GM13976 (cell line): ENCODE measurements around the gene NKX2-4.

Experiments used
- DNase-seq: peaks from one replicate; pipeline ENCODE4 v3.0.0; 2012; ENCODE audit warnings: low spot score
- CTCF ChIP-seq: IDR thresholded peaks from 2 replicates; pipeline ENCODE4 v1.5.1; 2012; ENCODE audit warnings: borderline replicate concordance, mild to moderate bottlenecking; ENCODE audit not compliant: insufficient read depth; ENCODE audit errors: extremely low read depth, missing control alignments, control extremely low read depth
- in situ Hi-C: fragments of 300-500 bp; cut with MboI; formaldehyde crosslinking; loops from one replicate; pipeline ENCODE4 v1.12.0; 2022; ENCODE audit warnings: low sequenced_read_pairs, mixed read lengths, inconsistent platforms; ENCODE audit not compliant: unreplicated experiment

NKX2-4 gene

GRCh38 chr20:21358737-21359136 lies 38.6 kb downstream of the NKX2-4 start:
- in situ Hi-C loops: no loop called here
- no peak for TF ChIP-seq CTCF
- no peak for DNase-seq

GRCh38 chr20:21357844-21358243 lies 39.5 kb downstream of the NKX2-4 start:
- no peak for TF ChIP-seq CTCF
- DNase-seq: no peak
- in situ Hi-C loops: no loop called here

DNA sequence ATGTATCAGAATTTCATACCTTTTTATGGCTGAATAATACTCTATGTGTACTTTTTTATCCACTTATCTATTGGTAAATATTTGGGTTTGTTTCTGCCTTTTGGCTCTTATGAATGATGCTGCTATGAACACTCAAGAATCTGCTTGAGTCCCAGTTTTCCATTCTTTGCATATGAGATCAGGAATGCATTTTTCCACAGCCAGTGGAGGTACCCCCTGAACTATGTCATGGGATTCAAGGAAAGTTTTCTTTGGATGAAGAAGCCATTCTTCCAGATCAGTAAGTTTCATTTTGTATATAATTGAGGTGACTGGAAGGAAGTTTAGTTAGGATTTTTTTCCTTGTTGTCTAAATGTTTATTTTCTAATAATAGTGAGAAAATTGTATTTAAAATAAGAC lies 40.9 kb downstream of the NKX2-4 start:
- TF ChIP-seq CTCF: no peak
- no peak for DNase-seq
- in situ Hi-C loops: no loop called here

DNA sequence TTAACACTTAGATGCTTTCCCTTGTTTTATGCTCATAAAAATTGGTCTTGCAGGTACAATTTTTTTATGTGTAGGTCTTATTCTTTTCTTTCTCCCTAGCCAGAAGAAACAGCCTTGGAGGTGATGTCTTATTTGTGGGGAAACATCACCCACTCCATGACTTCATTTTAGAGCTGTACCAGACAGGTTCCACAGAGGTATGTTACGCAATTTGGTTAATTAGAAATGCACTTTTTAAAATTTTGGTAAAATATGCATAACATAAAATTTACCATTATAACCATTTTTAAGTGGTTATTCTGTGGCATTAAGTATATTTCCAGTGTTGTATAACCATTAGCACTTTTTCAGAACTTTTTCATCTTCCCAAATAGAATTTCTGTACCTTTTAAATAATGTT lies 41.3 kb downstream of the NKX2-4 start:
- DNase-seq: no peak
- no peak for TF ChIP-seq CTCF
- in situ Hi-C loops: no loop called here

DNA sequence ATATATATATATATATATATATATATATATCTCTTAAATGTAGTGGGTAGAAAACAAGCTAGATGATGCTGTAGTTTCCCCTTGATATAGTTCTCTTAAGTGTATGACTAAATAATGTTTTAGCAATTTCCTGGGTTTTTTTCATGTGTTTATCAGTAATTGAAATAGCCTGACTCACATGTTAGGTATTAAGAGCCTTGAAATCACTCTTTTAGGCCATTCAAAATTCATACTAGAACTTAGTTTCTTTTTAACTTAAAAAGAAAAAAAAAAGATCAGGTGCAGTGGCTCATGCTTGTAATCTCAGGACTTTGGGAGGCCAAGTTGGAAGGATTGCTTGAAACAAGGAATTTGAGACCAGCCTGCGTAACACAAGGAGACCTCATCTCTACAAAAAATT lies 44.1 kb downstream of the NKX2-4 start:
- TF ChIP-seq CTCF: no peak
- DNase-seq: no peak

DNA sequence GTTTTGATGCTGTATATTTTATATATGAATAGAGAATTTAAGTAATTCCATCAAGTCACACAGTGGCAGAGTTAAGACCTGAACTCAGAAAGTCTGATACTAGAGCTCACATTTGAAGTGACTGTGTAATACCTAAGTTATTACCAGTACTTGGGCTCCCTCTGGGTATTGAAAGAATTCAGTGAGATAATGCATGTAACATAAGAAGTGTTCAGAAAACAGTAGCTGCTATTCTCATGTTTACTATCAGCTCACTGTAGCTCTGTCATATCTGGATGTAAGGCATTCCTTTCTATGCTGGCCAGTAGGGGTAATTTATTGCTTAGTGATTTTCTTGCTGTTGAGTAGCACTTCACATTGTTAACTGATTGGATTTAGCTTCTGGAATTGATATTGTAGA lies 44.6 kb downstream of the NKX2-4 start:
- DNase-seq: no peak
- in situ Hi-C loops: no loop called here
- no peak for TF ChIP-seq CTCF

More for the DNA sequence above, 44.1 kb downstream of the NKX2-4 start:
- in situ Hi-C loops: no loop called here
